HTR-8/SVneo (cell line): ENCODE results near the gene PIGA.
"Not testable (repeated sequence)": the region's sequence is repeated elsewhere in the genome, so short reads cannot be mapped to it uniquely, and the experiment has no call there.

ENCODE experiments used
- DNase-seq: peaks from one replicate; pipeline ENCODE4 v3.0.0; 2011; ENCODE audit warnings: low spot score, mixed read lengths; ENCODE audit not compliant: insufficient read length
- FAIRE-seq: peaks from 2 replicates; lab custom pipeline; 2011; peaks lifted over from hg19 to GRCh38; lab: Jason Lieb, UNC

The PIGA gene

GRCh38 chrX:15322072-15322471 is 13.3 kb downstream of the PIGA start:
- DNase-seq: no peak
- no peak for FAIRE-seq

DNA sequence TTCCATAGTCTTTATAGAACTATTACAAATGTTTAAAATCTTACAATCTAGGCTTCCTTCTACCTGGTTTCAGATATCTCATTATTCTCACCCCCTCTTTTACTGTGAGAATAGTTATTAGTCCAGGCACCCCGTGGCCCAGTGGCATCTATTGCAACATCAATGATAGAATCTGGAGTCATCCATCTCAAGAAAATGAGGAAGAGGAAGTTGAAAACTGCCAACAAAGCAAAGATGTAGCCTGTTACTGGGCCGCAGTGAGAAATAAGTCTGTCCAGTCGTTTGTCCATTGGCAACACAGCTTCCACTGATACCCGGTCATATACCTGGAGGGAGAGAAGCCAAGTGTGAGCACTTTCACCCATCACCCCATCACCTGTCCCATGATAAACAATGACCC is 13.9 kb downstream of the PIGA start:
- no peak for FAIRE-seq

DNA sequence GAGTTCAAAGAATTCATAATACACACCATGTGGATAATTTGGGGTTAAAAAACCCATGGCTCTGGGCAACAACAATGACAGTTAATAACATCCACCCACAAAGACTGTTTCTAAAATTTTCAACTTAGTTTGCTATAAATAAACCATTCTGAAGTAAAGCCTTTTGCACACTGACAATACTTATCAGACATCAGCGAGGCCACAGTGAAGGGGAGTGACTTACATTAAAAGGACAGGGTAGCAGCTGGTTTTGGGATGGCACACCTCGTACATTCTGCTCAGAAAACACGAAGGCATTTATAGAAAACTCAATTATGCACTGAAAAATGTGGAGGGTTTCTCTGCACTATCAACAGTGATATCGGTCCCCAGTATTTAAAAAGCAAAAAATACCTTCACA is 15.0 kb downstream of the PIGA start:
- FAIRE-seq: no peak
- DNase-seq: no peak

More for the DNA sequence above, 13.9 kb downstream of the PIGA start:
- DNase-seq: no peak

DNA sequence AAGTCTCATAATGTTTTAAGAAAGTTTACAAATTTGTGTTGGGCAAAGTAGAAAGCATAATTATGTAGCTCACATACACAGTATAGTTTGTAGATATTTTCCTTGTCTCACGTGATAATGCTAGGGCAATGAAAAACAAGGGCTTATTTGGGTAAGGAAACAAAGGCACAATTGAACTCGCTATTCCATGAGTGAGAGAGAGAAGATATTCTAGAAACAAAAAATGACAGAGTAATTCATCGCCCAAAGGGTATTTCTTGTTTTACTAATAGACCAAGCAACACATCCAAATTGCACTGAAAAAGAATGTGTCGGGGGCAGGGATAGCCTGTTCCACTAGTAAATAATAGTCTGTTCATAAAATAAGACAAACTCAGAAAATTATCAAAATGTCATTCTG is 16.2 kb downstream of the PIGA start:
- no peak for DNase-seq
- no peak for FAIRE-seq

- no peak for FAIRE-seq
- DNase-seq: no peak
These were observed 19.8 kb downstream of the PIGA start, which contains the start of gene ASB11 for GRCh38 chrX:15315509-15315908. Gene ASB11, minus strand, starts transcription at chrX:15315640. Its CDS starts 35 bp downstream, at chrX:15315605.

DNA sequence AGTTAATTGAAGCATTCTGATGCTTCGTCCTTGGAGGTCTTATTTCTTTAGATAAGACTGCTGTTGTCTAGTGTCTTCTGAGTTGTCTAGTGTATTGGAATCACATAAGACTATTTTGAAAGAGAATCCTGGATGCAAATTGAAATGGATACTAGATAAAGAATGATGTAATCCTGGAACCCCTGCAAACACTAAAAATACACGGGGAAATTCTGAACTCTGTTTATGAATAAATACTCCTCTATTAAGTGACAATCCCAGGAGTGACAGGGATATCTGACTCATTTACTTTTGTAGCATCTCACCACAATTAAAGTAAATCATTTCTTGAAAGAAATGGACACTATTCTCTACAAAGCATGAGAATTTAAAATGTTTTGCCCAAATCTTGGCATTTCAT is 20.9 kb downstream of the PIGA start:
- FAIRE-seq (no peak), DNase-seq (no peak)

DNA sequence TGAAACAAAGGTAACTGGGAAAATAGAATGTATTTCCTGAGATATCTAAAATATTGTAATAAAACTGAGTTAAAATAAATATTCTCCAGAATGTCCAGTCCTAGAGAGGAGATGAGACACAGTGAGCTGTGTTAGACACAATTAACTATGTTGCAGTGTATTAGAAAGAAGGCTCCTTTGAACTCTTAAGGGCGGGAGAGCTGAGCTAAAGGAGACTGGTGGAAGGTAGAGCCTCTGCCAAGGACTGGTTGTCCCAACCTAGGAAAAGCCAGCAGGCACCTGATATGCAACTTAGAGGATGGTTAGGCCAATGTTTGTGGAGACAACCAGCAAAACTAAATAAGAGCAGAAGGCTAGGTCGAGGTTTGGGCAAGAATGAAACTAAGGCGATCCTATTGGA is 24.2 kb downstream of the PIGA start:
- DNase-seq: no peak
- no peak for FAIRE-seq

GRCh38 chrX:15310117-15310516 is 25.2 kb downstream of the PIGA start:
- no peak for FAIRE-seq
- no peak for DNase-seq

- not testable (repeated sequence) for DNase-seq, FAIRE-seq
These were observed 29.4 kb downstream of the PIGA start for GRCh38 chrX:15305899-15306298.

DNA sequence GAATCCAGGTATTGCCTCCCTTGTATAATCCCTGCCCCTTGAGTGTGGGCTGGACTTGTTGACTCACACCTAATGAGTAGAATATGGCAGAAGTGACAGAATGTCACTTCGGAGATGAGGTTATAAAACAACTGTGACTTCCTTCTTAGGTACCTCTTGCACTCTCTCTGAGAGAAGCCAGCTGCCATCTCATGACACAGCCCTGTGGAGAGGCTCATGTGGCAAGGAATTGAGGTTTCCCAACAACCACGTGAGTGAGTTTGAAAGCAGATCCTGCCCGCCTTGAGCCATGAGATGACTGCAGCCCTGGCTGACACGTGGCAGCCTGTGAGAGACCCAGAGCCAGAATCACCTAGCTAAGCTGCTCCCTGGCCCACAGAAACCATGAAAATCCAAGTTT is 33.4 kb downstream of the PIGA start:
- FAIRE-seq (no peak), DNase-seq (no peak)

GRCh38 chrX:15299941-15300851 is 35.1 kb downstream of the PIGA start:
- FAIRE-seq: no peak
- peak; percentile 27 for DNase-seq

- no peak for DNase-seq
- no peak for FAIRE-seq
These were observed 36.5 kb downstream of the PIGA start for GRCh38 chrX:15298780-15299179.

DNA sequence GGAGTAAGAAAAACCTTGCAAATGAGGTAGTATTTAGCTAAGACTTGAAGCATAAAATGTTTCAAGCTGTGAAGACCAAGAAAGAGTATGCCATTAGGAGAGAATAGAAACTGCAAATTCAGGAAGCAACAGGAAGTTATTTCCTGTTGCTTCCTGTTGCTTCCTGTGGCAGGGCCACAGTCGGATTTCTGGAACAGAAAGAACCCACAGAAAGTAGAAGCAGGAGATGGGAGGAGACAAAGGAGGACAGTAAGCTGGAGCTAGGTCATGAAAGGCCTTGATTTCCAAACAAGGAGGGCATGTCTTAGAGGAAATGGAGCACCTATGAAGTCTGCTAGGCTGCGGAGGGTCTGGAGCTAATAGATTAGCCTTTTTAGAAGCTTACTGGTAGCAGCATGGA is 37.1 kb downstream of the PIGA start:
- no peak for FAIRE-seq

GRCh38 chrX:15293451-15293850 is 41.9 kb downstream of the PIGA start:
- DNase-seq (no peak), FAIRE-seq (no peak)

More for the DNA sequence above, 37.1 kb downstream of the PIGA start:
- no peak for DNase-seq

DNA sequence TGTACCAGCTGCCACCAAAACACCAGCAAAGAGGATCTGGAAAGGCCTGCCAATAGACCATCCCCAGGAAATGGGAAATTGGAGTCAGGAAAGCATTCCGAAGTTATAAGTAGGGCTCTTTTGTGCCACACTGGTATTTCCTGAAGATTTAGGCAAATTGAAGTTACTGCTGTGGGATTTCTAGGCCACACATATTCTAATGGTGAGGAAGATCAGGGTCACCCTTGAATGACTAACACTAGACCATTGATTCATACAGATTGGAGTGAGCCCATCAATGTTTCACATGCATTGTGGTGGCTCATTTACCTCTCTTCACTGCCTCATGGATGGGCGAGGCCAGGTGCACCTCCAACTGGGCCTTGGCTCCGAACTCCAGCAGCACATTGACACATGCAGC is 42.5 kb downstream of the PIGA start:
- no peak for DNase-seq
- FAIRE-seq: no peak

GRCh38 chrX:15277604-15278003 is 57.7 kb downstream of the PIGA start:
- FAIRE-seq (no peak), DNase-seq (no peak)

- DNase-seq: no peak
- no peak for FAIRE-seq
These were observed 60.4 kb downstream of the PIGA start for GRCh38 chrX:15274946-15275345.

GRCh38 chrX:15273275-15273674 is 62.0 kb downstream of the PIGA start:
- not testable (repeated sequence) for DNase-seq, FAIRE-seq

DNA sequence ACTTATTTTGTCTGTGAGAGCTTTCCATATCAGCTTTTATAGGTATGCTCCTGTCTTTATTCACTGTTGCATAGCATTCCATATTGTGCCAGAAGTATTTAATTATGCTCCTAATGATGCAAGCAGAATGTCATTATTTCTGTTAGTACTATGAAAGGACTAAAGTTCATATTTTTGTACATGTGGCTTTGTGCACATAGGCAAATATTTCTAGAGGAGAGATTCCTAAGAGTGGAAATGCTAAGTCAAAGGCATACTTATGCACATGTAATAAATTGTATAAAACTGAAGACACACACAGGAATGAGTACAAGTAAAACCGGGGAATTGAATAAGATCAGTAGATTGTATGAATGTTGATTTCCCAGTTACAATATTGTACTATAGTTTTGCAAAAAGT is 63.6 kb downstream of the PIGA start:
- no peak for FAIRE-seq
- DNase-seq: no peak

DNA sequence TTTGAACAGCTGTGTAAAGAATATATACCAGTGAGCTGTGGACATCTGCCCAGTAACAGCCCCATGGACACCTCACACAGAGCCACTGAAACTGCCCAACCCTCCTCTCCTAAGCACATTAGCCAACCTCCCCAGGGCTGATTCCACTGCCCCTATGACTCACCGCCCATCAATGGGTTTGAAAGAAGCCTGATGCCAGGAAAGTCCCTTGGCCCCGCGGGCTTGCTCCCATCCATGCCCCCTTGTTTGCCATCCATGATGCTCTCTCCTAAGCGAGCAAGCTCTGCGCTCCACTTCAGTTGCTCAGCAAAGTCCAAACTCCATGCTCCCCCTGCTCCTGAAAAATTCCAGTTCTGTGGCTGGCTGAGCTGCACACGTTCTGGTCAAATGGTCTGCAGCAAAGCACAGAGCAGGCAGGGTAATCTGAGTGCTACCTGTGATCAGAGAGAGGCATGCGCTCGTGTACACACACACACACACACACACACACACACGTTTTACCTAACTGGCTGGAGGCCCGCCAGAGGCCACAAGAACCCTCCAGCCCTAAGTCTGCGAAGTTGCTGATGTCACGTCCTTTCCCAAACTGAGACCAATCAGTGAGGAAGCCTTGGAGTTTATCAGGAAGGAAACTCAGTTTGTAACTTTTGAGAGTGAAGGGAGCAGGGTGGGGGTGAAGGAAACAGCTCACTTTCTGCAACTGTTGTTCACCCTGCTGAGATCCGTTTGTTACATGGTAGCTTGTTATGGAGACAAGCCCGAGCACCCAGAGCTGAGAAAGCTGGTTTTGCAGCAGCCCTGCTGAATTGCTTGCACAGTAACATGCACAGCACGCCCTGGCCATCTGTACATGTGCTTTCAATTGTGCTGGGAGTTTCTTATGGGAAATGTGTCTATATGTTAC is 65.5 kb downstream of the PIGA start, which contains the start of gene ASB9:
ASB9 (minus strand) TSS at position 466 of the 904 bp plus-strand sequence; CDS start at position 257, 209 bp downstream.
- peak; percentile 70 for DNase-seq
- FAIRE-seq: peak; percentile 88
